NCI-H146 treated with DMSO at 0.1 percent for 48 hours (cell line): ENCODE measurements around the gene KIAA0930.

Experiments
- DNase-seq: peaks from one replicate; lab custom pipeline; 2025; ENCODE audit not compliant: unreplicated experiment; lab: John Stamatoyannopoulos, UW

Gene KIAA0930

GRCh38 chr22:45185718-45186514 is 54.8 kb downstream of the KIAA0930 start:
- no peak for DNase-seq

DNA sequence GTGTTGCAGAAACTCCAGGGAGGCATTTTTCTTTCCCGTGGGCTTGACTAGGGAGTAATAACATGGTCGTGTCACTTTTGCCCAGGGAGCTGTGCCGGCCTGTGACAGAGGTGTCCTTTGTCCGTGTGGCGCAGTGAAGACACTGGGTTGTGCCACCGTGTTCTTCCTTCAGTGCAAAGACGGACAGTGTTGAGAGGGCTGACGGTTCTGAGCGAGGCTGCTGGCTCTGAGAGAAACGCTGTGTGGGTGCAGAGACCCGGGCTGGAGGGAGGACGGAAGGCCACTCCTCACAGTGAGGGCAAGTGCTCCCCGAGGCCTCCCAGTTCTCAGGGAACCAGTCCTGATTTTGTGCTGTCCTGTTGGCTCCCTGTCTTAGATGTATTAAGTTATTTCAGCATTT is 56.7 kb downstream of the KIAA0930 start:
- no peak for DNase-seq

DNA sequence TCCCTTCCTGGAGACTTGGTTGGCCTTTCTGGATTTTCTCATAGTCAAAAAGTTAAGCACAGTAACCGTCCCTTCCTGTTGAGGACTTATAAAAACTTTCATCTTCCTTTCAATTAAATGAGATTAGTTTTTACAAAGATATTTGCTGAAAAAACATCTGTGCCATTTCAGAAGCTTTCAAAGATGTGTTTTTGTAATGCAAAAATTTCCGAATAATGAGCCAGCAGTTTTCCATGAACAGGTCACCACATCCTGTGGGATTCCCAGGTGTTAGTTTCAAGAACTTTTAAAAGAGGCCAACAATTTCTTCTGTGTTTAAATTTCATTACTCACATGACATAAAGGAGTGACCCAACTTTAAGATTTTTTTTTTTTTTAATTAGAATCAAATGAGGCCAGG is 58.9 kb downstream of the KIAA0930 start:
- no peak for DNase-seq

DNA sequence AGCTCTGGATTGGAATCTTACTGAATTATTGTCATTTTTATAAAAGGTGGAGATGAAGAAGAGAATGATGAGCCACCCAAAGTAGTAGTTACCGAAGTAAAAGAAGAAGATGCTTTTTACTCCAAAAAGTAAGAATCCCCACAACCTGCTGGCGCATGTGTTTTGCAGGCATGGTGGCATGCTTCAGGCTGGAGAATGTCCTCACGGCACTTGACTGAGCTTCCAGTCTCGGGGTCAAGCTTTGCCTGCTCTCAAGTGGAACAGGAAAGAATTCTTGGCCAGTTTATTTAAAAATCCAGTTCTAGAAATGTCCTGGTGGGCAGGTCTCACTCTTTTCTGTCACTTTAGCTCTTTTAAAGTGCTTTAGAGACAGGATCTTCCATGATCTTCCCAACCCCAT is 59.5 kb downstream of the KIAA0930 start:
- no peak for DNase-seq

DNA sequence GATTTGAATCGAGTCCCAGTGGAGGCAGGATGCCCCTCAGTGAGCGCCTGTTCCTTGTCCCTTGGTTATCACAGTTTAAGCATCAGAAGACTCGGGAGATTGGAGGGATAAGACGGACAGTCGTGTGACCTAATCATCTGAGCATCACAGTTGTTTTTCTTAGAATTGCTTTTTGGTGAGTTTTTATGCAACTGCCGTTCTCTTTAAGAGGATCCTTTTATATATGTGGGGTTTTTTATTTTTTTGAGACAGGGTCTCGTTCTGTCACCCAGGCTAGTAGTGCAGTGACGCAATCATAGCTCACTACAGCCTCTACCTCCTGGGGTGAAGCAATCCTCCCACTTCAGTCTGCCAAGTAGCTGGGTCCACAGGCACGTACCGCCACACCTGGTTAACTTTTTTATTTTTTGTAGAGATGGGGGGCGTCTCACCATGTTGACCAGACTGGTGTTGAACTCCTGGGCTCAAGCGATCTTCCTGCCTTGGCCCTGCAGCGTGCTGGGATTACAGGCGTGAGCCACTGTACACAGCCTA is 60.5 kb downstream of the KIAA0930 start:
- no peak for DNase-seq

DNA sequence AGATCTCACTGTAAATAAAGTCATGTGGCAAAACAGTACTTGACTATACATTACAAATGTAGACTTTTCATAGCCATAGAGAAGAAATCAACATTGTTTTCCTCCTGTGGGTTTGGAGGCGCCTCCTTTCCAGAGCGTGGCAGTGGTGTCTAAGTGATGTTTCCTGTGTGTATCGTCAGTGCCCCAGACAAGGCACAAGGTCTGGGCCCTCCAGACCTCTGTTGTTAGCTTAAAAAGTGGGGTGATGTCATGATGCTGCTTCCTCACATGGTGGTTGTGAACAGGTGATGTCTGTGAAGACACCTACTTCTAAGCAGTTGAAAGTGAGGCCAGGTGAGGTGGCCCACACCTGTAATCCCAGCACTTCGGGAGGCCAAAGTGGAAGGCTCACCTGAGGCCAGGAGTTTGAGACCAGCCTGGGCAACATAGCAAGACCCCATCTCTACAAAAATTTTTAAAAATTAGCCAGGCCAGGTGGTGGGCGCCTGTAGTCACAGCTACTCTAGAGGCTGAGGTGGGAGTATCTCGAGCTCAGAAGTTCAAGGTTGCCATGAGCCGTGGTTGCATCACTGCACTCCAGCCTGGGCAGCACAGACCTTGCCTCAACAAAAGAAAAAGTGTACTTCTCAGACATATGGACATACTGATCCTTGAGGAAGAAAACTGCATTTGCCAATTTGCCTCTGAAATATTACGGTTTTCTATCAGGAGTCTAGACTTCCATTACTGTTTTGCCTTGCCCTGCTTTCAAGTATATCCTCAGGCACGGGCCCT is 61.2 kb downstream of the KIAA0930 start:
- no peak for DNase-seq

DNA sequence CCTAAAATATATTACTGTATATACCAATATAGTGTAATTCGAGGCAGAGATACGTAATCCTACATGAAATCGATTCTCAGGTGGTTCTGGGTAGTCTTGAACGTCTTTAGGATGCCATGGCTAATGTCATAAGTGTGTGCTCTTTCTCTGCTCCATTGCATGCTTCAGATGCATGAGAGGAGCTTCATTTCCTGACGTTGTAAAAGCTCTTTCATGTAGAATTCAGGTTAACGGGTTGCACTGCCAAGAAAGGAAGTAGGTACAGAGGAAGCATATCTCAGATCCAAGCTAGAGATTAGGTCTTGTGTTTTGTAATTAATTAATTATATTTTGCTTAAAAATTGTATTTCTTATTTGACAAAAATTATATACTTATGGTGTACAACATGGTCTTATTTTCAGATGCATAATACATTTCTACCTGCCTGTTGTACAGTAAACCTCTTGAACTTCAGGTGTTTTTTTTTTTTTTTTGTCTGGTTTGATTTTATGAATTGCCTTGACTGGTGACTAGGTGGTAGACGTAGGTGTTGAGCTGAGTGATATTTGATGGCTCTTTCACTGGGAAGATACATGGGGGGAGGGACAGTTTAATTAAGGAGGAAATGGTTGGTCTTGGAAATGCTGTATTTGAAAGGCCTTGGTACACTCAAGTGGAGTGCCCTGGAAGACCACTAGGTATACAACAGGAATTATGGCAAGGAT is 67.7 kb downstream of the KIAA0930 start:
- DNase-seq = no peak

- DNase-seq = no peak
Observed at GRCh38 chr22:45171830-45172229, 68.9 kb downstream of the KIAA0930 start.

GRCh38 chr22:45169591-45170466 is 70.9 kb downstream of the KIAA0930 start:
- no peak for DNase-seq

GRCh38 chr22:45166932-45167331 is 73.8 kb downstream of the KIAA0930 start:
- no peak for DNase-seq

DNA sequence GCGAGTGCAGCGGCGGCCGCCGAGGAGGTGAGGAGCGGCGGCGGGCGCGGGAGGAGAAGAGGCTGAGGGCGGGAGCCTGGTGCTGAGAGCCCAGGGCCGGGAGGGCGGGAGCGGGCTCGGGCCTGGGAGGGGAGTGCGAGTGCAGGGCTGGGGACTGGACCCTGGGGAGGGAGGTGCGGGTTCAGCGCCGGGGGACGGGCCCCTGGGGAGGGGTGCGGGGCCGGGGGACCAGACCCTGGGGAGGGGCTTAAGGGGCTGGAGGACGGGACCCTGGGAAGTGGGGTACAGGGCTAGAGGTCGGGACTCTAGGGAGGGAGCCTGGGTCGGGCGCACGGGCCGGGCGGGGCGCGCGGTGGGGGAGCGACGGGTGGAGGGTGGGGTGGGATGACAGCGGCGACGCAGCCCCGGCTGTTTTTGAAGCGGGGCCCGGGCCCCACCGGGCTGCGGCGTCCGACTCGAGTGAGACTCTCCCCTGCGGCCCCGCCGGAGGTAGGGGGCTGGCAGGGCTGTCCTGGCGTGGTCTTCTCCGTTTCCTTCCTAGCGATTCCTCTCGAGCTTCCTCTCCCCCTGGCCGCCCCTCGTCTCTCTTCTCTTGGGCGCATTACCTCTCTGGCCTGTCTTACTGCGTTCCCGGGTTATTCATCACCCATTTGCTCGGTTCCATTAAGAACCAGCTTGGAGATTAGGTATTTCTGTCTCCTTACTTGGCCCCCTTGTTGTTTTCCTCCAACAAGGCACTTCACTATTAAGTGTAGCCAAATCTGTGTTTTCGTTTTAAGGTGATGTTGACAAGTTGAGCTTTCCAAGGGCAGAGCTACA is 76.2 kb downstream of the KIAA0930 start:
- DNase-seq = no peak

DNA sequence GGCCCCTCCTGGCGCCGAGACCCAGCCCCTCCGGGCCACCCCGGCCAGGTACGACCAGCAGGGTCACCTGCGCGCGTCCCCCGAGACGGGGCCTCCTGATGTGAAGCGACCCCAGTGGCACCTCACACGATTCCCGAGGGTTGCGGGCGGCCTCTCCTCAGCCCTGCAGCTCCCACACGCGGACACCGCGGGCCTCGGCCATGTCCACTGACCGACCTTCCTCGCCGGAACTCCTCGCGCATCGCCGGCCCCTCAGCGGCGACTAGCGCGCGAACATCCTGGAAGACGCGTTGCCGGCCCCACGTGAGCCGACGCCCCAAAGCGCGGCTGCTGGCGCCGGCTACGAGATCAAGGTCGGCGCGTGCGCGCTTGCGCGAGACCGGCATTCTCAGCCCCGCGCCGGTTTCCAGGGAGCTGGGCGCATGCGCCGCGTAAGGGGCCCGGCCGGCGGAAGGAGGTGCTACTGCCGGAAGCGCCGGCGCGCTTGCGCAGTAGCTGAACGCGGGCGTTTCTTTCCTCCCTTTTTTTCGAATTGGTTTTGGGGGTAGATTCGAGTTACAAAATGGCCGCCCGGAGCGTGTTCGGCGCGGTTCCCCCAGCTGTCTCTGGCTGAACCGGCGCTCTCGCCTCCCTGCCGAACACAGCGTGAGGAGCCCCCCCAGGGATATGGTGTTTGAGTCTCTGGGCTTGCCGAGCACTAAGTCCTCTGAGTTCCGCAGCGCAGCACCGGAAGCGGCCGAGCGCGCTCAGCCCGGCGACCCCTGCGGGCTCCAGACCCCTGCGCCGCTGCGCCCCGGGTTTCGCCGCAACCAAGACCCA is 77.0 kb downstream of the KIAA0930 start, which contains the start of gene NUP50:
TSS of gene NUP50 (plus strand) at position 475 of the 819 bp plus-strand sequence. CDS start 4,253 bp downstream, outside the sequence.
- DNase-seq = peak; percentile 82

- peak; percentile 10 for DNase-seq
Observed at GRCh38 chr22:45163099-45163450, 77.6 kb downstream of the KIAA0930 start.

DNA sequence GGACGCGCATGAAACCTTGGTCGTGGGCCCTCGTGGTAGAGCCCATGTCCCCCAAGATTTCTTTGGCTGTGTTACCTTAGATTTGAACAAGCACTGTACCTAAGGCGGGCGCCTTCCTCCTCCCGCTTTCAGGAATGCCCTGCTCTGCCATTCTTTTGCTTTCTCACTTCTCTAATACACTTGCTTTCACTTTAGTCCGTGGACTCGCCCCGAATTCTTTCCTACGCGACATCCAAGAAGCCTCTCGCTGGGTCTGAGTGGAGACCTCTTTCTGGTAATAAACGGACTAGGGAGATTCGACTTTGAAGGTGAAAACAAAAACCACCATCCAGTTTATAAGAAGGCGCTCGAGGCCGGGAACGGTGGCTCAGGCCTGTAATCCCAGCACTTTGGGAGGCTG is 78.2 kb downstream of the KIAA0930 start:
- no peak for DNase-seq

DNA sequence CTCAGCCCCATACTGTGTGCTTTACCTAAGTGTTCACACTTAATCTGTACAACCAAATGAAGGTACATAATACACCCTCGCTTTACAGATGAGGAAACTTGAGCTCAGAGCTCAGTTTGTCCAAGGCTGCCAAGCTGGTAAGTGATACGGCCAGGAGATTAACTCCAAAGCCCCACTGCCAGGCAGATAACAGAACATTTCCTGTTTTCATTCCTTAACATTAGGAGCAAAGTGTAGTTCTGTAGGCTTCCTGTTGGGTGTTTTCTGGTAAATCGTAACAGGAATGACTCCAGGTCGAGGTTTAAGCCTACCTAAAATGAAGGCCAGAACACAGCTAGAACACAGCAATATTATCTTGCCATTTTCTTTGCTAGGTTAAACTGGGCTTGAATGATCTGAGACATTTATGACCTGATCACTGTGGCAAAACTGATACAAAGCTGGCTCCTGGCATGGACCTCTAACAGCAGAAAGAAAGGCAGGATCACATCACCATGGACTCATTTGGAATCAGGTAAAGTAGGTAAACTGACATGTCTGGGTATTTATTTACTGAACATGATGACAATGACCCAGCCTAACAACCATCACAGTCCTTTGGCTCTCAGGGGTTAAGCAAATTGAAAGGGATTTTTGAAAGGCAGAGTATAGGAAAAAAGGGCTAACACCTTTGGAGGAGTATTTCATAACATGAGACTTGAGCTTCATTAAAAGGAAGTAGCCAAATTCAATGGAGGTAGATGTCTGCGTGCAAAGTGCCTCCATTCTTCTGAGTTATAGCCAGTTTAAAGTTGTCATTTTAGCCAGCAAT is 80.8 kb downstream of the KIAA0930 start:
- DNase-seq = no peak

DNA sequence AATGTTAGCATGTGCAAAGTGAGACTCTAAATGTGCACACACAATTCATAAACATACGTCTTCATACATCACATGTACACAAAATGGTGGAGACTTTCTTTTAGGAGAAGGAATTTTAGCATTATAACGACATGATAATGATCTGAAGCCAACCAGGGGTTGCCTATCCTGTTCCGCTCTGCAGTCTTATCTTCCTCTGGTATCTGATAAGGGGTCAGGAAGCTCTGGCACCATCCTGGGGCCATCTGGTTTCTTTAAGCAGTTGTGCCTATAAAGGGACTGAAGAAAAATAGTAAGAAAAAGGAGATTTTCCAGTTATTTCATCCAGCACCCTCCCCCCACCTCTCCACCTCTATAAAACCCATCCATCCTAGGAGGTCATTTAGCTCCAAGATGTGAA is 82.8 kb downstream of the KIAA0930 start:
- no peak for DNase-seq

DNA sequence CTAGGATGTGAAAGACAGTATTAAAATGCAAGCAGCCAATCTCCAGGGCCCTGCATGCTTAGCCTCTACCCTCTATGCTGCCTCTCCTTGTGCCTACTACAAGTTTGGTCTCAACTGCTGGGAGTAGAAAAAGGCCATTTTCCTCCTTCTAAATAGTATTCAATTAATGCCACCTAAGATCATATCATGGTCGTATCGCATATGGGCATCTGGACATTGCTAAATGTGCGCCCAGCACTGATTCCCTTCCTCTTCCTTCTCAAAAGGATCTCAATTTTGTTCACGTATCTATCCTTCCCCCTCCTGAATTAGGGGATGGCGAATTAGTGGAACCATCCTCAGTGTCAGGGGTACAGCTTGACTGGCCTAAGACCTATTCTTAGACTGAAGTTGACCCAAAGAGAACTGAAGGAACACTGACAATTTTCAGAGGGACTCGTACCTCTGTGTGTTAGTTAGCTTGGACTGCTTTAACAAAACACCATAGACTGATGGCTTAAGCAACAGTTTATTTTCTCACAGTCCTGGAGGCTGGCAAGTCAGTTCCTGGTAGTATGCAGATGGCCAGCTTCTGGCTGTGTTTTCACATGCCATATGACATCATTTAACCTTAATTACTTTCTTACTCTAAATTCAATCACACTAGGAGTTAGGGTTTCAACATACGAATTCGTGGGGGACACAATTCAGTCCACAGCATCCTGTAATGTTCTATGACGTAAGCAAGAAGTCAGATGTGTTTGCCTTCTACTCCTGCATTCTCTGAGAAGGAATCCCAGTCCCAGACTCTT is 85.4 kb downstream of the KIAA0930 start:
- DNase-seq = no peak
